Measurements from ENCODE around the gene ARPIN. TPM values are rescaled to one million over a fixed set of nuclear protein-coding genes. Genes with fewer than 3 reads are reported as not detected.

The ARPIN gene
- total and polyA plus RNA-seq, 2 experiments from 2014 or later, result 0.79 to 2.8 TPM

DNA sequence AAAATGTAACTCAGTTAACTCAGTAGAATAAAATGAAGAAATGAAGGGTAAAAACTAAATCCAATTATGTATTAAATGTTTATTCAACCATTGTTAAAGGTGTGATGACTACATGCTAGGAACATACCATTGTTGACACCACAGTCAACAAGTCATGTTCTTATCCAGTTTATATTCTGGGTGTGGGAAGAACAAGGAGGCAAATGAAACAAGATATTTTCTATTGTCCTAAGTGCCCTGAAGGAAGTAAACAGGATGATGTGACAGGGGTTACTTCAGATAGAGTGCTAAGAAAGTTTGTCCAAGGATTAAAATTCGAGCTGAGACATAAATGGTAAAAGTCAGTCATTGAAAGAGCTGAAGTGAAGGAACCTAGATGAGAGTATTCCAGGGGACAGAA is 32.0 kb downstream of the ARPIN start:
- Mint-ChIP-seq H3K9me3 (no peaks in the 10 kb centered on the region), H3K36me3 (ENCODE audit: low read depth) (peaks cover 16% of the 10 kb centered on the region; the same call in 2 of the 3 replicates), H3K27me3 (ENCODE audit: insufficient read depth, low read depth, poor library complexity) (no peaks in the 10 kb centered on the region), H3K27ac (no peak overlapping the region), H3K4me1 (no peaks in the 10 kb centered on the region), H3K4me3 (no peak overlapping the region)
- H3K79me2 ChIP-seq (replicated peaks; ENCODE audit: insufficient read depth), result no peaks in the 10 kb centered on the region
- no peak overlapping the region for H3K27ac ChIP-seq (ENCODE audit: low read depth)
- H3K4me2 ChIP-seq, result no peak overlapping the region
- TF ChIP-seq ZNF331 (CRISPR knock-in tag; IDR thresholded peaks at IDR 0.05; ENCODE audit: low read depth), result no peak
- no peak for TF ChIP-seq STAT1 (IDR thresholded peaks at IDR 0.05; ENCODE audit: unreplicated experiment)
- TF ChIP-seq CREB1 (CRISPR knock-in tag; IDR thresholded peaks at IDR 0.05; ENCODE audit: low read depth), result no peak
- no peak for TF ChIP-seq EZH2 (IDR thresholded peaks at IDR 0.05; ENCODE audit: low read depth, unreplicated experiment)
- TF ChIP-seq ETS1 (IDR thresholded peaks at IDR 0.05), result no peak
- no peak for TF ChIP-seq NANOG (IDR thresholded peaks at IDR 0.05; ENCODE audit: borderline replicate concordance)
- no peak for TF ChIP-seq ZNF462 (CRISPR knock-in tag; IDR thresholded peaks at IDR 0.05)
- no peak for TF ChIP-seq REST (IDR thresholded peaks at IDR 0.05; ENCODE audit: unreplicated experiment)
- no peak for ATAC-seq
- peaks cover 3% of the 10 kb centered on the region; the same call in 1 of the 2 replicates for H3K36me3 ChIP-seq (ENCODE audit: insufficient read depth)
- DNase-seq (ENCODE audit: low spot score), result no peak
- H3K27me3 ChIP-seq (ENCODE audit: insufficient read depth), result no peaks in the 10 kb centered on the region
- H3K4me1 ChIP-seq (ENCODE audit: insufficient read depth), result no peaks in the 10 kb centered on the region
- H4K20me1 ChIP-seq (replicated peaks; ENCODE audit: insufficient read depth), result no peaks in the 10 kb centered on the region
- H3K9me2 ChIP-seq (ENCODE audit: insufficient read depth), result no peaks in the 10 kb centered on the region
- no peaks in the 10 kb centered on the region; the same call in 1 of the 2 replicates for H3F3A ChIP-seq (replicated peaks; ENCODE audit: low read depth)
- no peak overlapping the region for H3K4me3 ChIP-seq
- H2AFZ ChIP-seq, result no peak overlapping the region
